HEK293T (cell line): ENCODE results near the gene POP5.

Experiments used
- CTCF ChIA-PET: fragments of 350-600 bp; formaldehyde crosslinking; extraction: SDS; loops from one replicate; lab custom pipeline; 2021; ENCODE audit warnings: antibody characterized with exemption, inconsistent platforms; lab: Yijun Ruan, JAX
- POLR2A ChIA-PET: fragments of 350-600 bp; formaldehyde crosslinking; extraction: SDS; loops from one replicate; lab custom pipeline; 2020; ENCODE audit warnings: antibody characterized with exemption, inconsistent platforms; lab: Yijun Ruan, JAX
- DNase-seq: peaks from one replicate; pipeline ENCODE4 v3.0.0; 2012; ENCODE audit warnings: mixed read lengths; ENCODE audit errors: extremely low spot score
- ARNT ChIP-seq: fragments of 450-650 bp; IDR thresholded peaks from 2 replicates; pipeline ENCODE4 v1.6.1; 2017; ENCODE audit warnings: mild to moderate bottlenecking
- BHLHE40 ChIP-seq: fragments of 450-650 bp; IDR thresholded peaks from 2 replicates; pipeline ENCODE4 v1.6.1; 2016; ENCODE audit warnings: mild to moderate bottlenecking, moderate library complexity, borderline replicate concordance
- CTBP1 ChIP-seq: fragments of 450-650 bp; IDR thresholded peaks from 2 replicates; pipeline ENCODE4 v1.6.1; 2016; ENCODE audit warnings: borderline replicate concordance
- ELF4 ChIP-seq: fragments of 450-650 bp; IDR thresholded peaks from 2 replicates; pipeline ENCODE4 v1.6.1; 2017; ENCODE audit warnings: antibody characterized with exemption
- FOXA1 ChIP-seq: fragments of 450-650 bp; IDR thresholded peaks from 2 replicates; pipeline ENCODE4 v1.6.1; 2016; ENCODE audit warnings: mild to moderate bottlenecking
- FOXK2 ChIP-seq: fragments of 450-650 bp; IDR thresholded peaks from 2 replicates; pipeline ENCODE4 v1.6.1; 2016; ENCODE audit warnings: mild to moderate bottlenecking
- FOXM1 ChIP-seq: fragments of 450-650 bp; IDR thresholded peaks from 2 replicates; pipeline ENCODE4 v1.6.1; 2017; ENCODE audit warnings: mild to moderate bottlenecking, borderline replicate concordance
- HDGF ChIP-seq: fragments of 450-650 bp; IDR thresholded peaks from 2 replicates; pipeline ENCODE4 v1.6.1; 2017; ENCODE audit warnings: antibody characterized with exemption, borderline replicate concordance
- L3MBTL2 ChIP-seq: fragments of 450-650 bp; conservative IDR thresholded peaks from 2 replicates; pipeline ENCODE4 v1.6.1; 2016; ENCODE audit warnings: mild to moderate bottlenecking
- LEF1 ChIP-seq: fragments of 450-650 bp; IDR thresholded peaks from 2 replicates; pipeline ENCODE4 v1.6.1; 2017; ENCODE audit warnings: mild to moderate bottlenecking, borderline replicate concordance
- NFRKB ChIP-seq: fragments of 450-650 bp; IDR thresholded peaks from 2 replicates; pipeline ENCODE4 v1.6.1; 2016; ENCODE audit warnings: mild to moderate bottlenecking, moderate library complexity
- SP1 ChIP-seq: fragments of 450-650 bp; IDR thresholded peaks from 2 replicates; pipeline ENCODE4 v1.6.1; 2017
- SUZ12 ChIP-seq: fragments of 450-650 bp; IDR thresholded peaks from 2 replicates; pipeline ENCODE4 v1.6.1; 2016; ENCODE audit warnings: mild to moderate bottlenecking
- TARDBP ChIP-seq: fragments of 450-650 bp; IDR thresholded peaks from 2 replicates; pipeline ENCODE4 v1.6.1; 2016
- ZNF384 ChIP-seq: fragments of 450-650 bp; IDR thresholded peaks from 2 replicates; pipeline ENCODE4 v1.6.1; 2016
- TF ChIP-seq, protein P1 (sequence below): fragments of 450-650 bp; IDR thresholded peaks from 2 replicates; pipeline ENCODE4 v1.6.1; 2016

Gene POP5

DNA sequence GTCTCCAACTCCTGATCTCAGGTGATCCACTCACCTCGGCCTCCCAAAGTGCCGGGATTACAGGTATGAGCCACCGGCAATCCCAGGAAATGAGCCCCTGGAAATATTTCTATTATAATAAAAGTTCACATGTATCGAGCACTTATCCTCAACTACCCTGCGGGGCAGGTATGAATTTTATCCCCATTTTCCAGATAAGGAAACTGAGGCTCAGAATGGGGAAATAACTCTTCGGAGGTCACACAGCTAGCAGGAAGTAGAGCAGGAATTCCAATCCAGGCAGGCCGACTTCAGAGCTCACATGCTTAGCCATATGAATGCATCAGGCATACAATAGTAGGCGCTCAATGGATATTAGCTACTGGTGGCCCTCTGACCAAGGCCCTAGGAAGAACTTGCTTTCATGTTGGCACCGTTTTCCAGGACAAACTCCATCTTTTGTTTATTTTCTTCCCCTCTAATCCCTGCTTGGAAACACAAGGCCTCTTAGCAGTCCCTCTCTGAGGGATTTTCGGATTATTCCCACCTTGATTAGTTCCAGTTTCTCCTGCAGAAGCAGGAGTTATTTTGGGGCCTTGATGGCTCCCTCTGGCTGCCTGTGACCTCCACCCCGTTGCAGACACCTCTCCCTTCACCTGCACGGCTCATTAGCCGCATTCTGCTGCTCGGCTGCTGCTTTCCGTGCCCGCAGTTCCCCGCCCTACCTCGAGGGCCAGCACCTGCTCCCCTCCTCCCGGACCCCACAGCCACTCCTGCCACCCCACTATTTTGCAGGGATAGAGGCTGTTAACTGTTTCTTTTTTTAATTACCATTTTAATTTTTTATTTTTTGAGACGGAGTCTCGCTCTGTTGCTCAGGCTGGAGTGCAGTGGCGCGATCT is 18.7 kb upstream of the POP5 start:
- peak; percentile 6 for DNase-seq
- TF ChIP-seq ZNF384 (no peak), ELF4 (no peak), ARNT (no peak), HDGF (no peak), L3MBTL2 (no peak), BHLHE40 (no peak), FOXK2 (no peak), FOXA1 (no peak), SP1 (no peak), LEF1 (no peak), TARDBP (no peak), SUZ12 (no peak)
- TF ChIP-seq, protein P1, sequence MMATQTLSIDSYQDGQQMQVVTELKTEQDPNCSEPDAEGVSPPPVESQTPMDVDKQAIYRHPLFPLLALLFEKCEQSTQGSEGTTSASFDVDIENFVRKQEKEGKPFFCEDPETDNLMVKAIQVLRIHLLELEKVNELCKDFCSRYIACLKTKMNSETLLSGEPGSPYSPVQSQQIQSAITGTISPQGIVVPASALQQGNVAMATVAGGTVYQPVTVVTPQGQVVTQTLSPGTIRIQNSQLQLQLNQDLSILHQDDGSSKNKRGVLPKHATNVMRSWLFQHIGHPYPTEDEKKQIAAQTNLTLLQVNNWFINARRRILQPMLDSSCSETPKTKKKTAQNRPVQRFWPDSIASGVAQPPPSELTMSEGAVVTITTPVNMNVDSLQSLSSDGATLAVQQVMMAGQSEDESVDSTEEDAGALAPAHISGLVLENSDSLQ: no peak
- POLR2A ChIA-PET: interaction anchor here (1.7 kb wide), 1 partner anchor 11 kb away, joined by 5 read pairs; no protein-coding TSS in a partner anchor
- CTCF ChIA-PET: interaction anchor here (1.2 kb wide), 1 partner anchor 17 kb away, joined by 3 read pairs; no protein-coding TSS in a partner anchor

DNA sequence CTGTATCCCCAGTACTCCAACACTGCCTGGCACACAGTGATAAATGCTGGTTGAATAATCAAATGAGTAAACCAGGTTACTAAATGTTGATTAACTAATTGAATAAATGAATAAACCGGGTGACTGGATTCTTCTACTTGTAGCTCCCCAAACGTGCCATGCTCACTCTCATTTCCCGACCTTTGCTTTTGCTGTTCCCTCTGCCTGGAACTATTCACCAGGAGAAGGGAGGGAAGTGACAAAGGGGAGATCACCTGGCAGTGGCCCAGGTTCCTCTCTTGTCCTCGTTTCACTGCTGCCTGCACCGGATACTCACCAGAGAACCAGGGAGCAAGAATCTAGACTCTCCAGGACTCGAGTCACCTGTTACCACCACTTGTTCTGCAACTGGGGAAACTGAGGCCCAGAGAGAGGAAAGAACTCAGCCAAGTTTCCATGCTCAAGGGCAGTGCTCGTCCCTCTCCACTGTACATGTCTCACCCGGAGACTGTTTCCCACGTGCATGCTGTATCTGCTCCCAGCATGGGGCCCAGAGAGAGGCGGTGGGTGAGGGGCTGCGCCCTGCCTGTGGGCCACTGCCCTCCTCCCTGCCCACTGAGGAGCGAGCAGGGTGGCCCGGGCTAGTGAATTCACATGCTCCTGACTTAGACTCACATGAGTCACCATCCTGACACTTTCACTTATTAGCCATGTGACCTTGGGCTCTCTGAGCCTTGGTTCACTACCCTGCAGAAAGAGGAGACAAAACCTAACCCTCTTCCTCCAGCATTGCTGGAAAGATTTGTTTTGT is 17.7 kb upstream of the POP5 start:
- CTCF ChIA-PET: no interaction called here
- no peak for DNase-seq
- POLR2A ChIA-PET: interaction anchor here (1.7 kb wide), 1 partner anchor 10 kb away, joined by 5 read pairs; no protein-coding TSS in a partner anchor
- TF ChIP-seq TARDBP (no peak), ELF4 (no peak), FOXA1 (no peak), ARNT (no peak), FOXM1 (no peak), FOXK2 (no peak), BHLHE40 (no peak), LEF1 (no peak), HDGF (no peak), ZNF384 (no peak), CTBP1 (no peak), L3MBTL2 (no peak), SUZ12 (no peak), NFRKB (no peak), SP1 (no peak)
- TF ChIP-seq, protein P1: no peak

DNA sequence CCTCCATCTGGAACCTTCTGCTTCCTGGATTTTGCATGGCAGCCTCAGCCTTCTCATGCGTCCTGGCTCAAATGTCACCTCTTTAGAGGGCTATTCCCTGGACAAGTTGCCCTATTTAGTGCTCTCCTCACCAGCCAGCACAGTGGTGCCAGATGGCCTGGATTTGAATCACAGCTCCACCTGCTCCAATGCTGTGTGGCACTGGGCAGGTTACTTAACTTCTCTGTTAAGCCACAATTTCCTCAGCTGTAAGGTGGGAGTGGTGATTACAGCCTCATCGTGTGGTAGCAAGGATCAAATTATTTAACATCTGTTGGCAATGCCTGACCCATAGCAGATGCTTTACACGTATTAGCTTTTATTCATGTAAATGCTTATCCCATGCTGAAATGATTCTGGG is 16.7 kb upstream of the POP5 start:
- ChIA-PET POLR2A (interaction anchor here (1.1 kb wide), 1 partner anchor 16 kb away, joined by 5 read pairs; the partner anchor contains the start of gene POP5), CTCF (no interaction called here)
- TF ChIP-seq ZNF384 (no peak), SUZ12 (no peak), ELF4 (no peak), BHLHE40 (no peak), CTBP1 (no peak), FOXK2 (no peak), LEF1 (no peak), TARDBP (no peak), HDGF (no peak), ARNT (no peak), FOXA1 (no peak)
- DNase-seq: no peak

DNA sequence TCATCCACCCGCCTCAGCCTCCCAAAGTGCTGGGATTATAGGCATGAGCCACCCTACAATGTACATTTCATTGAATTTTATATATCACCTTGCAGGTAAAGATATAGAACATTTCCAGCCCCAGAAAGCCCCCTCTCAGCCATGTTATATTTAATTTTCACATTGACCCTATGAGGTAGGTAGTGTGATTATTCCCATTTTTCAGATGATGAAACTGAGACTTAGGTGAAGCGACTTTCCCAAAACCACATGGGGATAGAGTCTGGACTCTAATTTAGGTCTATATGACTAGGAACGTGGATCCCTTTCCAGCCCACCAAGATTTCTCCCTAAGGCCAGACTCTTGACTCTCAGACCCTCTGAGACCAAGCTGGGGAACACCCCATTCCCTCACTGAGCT is 15.7 kb upstream of the POP5 start:
- POLR2A ChIA-PET: no interaction called here
- DNase-seq: no peak
- CTCF ChIA-PET: no interaction called here
- TF ChIP-seq L3MBTL2 (no peak), FOXM1 (no peak), SP1 (no peak), ARNT (no peak), FOXA1 (no peak), ELF4 (no peak), ZNF384 (no peak), LEF1 (no peak), NFRKB (no peak), CTBP1 (no peak), TARDBP (no peak), FOXK2 (no peak), BHLHE40 (no peak), HDGF (no peak), SUZ12 (no peak)
- TF ChIP-seq, protein P1: no peak
